Hepatic stellate cell (primary cell): ENCODE results near the gene PLVAP.
A peak's percentile ranks its signal among the peaks of the same experiment; 100 is the strongest.

Source experiments
- DNase-seq: peaks from one replicate; pipeline ENCODE4 v3.0.0; 2011; ENCODE audit warnings: low spot score

The PLVAP gene, protein sequence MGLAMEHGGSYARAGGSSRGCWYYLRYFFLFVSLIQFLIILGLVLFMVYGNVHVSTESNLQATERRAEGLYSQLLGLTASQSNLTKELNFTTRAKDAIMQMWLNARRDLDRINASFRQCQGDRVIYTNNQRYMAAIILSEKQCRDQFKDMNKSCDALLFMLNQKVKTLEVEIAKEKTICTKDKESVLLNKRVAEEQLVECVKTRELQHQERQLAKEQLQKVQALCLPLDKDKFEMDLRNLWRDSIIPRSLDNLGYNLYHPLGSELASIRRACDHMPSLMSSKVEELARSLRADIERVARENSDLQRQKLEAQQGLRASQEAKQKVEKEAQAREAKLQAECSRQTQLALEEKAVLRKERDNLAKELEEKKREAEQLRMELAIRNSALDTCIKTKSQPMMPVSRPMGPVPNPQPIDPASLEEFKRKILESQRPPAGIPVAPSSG

DNA sequence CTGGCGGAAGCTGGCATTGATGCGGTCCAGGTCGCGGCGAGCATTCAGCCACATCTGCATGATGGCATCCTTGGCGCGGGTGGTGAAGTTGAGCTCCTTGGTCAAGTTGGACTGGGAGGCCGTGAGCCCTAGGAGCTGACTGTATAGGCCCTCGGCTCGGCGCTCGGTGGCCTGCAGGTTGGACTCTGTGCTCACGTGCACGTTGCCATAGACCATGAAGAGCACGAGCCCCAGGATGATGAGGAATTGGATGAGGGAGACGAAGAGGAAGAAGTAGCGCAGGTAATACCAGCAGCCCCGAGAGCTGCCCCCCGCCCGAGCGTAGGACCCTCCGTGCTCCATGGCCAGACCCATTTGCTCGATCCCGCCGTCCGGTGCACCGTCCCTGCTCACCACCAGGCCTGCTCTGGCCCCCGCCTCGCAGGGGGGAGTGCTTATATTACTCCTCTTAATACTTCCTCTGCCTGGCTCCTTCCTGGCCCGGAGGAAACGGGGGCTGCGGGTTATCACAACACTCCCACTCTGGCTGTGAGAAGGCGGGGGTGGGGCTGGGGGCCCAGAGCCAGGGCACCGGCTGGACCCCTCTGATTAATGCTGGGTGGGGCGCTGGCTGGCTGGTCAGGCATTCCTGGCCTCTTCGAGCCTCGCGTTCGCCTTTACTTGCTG, at the start of gene PLVAP:
Gene PLVAP (minus strand): TSS at position 408 of the 666 bp plus-strand sequence. CDS start 54 bp downstream, at position 354.
- no peak for DNase-seq

DNA sequence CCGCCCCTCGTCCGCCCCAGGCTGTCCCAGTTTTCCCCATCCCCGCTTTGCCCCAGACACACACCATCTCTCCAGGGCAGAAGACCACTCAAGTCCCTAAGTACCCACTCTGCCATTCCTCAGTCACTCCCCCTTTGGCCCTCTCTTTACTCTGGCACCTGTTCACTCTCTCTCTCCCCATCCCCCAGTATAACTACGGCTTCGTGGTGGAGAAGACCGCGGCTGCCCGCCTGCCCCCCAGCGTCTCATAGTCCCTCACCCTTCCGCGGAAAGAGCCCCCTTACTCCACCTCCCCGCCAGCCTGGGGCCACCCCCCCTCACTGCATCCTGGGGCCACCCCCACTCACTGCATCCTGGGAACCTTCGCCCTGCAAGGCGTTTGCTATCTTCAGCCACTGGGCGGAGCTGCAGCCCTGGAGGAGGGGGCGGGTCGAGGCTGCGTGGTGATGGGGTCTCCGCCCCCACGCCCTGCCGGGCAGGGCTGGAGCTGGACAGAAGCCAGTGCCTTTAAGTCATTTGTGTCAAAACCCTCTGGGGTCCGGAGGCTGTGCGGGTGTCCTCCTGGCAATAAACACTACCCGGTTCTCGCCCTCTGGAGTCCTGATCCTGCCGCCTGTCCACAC, 47.7 kb upstream of the PLVAP start:
- peak; percentile 56 for DNase-seq

DNA sequence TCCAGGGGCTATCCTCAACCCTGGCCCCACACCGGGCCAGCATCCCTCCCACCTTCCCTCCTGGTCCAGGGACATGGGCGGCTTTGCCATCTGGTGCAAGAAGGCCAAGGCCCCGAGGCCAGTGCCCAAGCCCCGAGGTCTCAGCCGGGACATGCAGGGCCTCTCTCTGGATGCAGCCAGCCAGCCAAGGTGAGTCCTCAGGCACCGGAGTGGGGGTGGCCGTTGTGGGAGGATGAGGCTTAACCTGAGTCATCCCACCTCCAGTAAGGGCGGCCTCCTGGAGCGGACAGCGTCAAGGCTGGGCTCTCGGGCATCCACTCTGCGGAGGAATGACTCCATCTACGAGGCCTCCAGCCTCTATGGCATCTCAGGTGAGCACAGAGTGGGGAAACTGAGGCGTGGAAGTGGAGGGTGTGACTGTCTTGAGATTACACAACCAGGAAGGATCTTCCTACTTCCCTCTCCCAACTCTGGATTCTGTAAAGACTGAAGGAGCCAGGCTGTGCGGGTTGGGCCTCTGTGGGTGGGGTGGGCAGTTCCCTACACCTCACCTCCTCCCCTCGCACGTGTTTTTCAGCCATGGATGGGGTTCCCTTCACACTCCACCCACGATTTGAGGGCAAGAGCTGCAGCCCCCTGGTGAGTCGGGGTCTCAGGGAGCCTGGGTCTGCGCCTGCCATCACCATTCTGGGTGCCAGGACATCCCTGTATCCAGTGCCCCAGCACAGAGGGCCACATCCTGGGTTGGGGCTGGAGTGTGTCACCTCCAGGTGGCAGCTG, 46.5 kb upstream of the PLVAP start:
- no peak for DNase-seq

DNA sequence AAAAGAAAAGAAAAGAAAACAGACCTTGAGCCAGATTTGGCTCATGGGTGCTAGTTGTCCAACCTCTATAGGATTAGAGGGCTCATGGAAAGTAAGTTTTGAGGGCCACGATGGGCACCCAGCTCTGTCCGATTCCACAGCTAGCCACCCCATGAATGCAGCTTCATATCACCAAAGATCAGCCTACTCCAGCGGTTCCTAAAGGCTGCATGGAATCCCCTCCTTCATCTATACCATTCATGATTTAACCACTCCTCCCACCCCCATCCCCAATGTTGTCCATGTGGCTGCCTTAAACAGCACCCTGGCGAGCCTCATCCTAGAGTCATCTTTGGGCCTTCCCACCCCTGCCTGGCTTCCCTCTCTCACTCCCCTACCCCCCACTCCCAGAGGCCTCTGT, 44.8 kb upstream of the PLVAP start:
- no peak for DNase-seq

DNA sequence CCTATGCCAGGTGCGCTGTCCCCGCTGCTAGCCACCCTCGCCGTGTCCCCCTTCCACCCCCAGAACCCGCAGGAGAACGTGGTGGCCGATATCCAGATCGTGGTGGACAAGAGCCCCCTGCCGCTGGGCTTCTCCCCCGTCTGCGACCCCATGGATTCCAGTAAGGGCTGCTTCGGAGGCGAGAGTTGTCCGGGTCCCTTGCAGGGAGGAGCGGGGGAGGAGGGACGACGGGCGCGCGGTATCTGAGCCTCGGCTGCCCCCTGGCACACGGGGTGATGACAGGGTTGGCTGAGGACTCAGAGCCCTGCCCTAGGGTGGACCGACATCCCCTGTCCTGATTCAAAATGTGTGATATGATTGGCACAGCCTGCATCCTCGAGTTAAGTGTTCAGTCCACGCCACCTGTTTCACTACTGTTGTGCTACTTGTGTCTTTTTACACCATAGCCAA, 43.4 kb upstream of the PLVAP start:
- peak; percentile 37 for DNase-seq

DNA sequence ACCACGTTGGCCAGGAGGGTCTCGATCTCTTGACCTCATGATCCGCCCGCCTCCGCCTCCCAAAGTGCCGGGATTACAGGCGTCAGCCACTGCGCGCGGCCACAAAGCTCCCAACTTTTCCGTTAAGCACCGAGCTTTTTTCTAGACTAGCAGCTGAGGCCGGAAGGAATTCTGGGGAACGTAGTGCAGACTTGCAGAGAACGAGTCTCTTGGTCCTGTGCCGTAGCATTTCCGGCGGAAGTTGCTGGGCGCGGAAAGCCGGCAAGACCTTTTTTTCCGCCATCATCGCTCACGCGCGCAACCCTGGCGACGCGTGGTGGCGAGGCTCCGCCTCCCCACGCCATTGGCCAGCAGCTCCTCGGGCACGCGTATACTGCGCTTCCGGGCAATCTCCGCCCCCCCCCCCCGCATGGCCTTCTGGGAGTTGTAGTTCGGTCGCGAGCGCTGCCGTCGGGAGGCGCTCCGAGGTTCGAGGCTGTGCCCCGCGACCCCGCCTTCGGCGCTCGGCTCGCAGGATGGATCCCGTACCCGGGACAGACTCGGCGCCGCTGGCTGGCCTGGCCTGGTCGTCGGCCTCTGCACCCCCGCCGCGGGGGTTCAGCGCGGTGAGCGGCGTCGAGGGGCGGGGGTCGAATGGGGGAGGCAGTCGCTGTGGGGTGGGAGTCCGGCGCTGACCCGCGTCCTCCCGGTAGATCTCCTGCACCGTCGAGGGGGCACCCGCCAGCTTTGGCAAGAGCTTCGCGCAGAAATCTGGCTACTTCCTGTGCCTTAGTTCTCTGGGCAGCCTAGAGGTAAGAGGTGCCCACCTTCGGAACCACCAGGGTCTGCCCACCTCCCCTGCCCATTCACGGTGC, 42.7 kb upstream of the PLVAP start, which contains the start of gene MVB12A:
Gene MVB12A (plus strand): TSS at position 427 of the 854 bp plus-strand sequence. CDS start 89 bp downstream, at position 516.
- DNase-seq, result peak; percentile 99

DNA sequence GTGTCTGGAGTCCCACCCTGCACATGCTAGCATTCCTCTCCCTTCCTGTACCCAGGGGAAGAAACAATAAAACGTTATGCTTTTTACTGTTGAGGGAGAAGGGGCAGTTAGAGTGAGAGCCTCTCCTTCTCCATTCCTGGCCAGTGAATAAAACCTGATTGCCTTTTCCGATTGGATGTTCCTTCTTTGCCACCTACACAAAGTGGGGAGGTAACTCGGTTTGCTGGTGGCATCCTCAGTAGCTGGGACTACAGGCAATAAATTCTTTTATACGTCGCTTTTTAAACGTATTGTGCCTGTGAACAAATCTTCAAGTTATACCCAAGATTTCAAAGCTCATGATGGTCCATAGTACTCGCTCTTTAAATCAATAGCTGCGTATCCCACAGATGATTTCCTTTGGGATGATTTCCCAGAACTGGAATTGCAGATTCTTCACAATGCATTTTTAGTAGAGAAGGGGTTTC, 42.0 kb upstream of the PLVAP start:
- no peak for DNase-seq

DNA sequence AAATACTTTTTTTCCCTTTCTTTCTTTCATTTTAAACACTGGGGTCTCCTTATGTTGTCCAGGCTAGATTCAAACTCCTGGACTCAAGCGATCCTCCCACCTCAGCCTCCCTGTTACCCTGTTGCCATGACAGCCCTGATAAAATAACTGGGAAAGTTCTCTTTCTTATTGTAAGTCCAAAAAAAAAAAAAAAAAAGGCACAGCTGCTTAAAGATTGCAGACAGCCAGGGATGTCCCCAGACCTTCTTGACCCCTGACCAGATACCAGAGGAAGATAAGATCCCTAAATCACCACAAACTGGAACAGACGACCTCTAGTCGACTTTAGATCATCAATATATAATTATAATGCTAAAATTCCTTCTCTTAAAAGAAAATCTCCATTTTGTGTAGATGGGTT, 41.6 kb upstream of the PLVAP start:
- DNase-seq, result no peak

DNA sequence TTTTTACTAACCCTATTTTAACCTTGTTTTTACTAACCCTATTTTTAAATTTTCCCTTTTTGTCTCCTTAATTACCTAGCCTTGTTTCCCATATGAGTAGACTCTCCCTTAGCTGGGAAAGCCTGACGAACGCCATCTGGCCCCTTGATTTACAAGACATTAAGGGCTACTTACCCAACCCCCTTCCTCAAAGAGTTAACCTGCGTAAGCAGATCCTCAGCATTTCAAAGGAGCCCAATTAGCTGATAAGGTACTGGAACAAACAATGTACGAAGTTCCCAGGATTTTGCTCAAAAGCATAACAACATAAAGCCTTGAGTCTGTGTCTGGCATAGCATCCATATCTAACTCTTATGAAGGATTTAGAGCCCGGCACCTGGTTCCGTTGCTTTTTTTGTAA, 38.0 kb upstream of the PLVAP start:
- no peak for DNase-seq

DNA sequence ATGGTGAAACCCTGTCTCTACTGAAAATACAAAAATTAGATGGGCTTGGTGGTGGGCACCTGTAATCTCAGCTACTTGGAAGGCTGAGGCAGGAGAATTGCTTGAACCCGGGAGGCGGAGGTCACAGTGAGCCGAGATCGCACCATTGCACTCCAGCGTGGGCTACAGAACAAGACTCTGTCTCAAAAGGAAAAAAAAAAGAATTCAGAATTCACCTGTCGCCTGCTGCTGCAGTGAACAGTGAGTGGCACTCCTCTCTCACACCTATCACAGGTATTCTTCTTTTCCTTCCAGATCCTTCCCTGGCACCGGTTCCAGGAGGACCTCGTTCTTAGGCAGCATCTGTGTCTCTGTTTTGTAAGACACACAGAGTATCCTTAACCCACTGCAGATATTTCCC, 37.0 kb upstream of the PLVAP start:
- no peak for DNase-seq

DNA sequence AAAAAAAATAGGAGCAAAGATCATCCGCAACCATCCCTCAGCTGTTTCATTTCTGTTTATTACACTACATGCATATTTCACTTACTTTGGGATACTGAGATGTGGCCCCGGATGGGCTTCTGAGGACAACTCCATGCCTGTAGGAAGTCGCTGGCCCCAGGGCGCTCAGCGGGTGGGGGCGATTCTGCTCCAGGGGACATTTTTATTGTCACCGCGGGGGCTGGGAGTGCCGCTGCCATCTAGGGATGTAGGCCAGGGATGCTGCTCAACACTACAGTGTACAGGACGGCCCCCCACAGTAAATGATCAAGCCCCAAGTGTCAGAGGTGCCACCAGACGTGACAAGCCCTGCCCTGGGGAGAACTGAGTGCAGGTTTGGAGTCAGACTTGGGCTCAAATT, 34.7 kb upstream of the PLVAP start:
- no peak for DNase-seq

DNA sequence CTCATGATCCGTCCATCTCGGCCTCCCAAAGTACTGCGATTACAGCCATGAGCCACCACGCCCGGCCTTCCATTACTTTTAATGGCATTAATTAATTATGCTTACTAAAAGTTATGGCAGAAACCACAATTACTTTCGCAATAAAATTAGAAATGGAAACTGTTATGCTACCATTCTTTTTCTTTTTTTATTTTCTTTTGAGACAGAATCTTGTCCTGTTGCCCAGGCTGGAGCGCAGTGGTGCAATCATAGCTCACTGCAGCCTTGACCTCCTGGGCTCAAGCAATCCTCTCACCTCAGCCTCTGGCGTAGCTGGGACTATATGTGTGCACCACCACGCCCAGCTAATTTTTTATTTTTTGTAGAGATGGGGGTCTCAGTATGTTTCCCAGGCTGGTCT, 32.8 kb upstream of the PLVAP start:
- DNase-seq, result no peak

DNA sequence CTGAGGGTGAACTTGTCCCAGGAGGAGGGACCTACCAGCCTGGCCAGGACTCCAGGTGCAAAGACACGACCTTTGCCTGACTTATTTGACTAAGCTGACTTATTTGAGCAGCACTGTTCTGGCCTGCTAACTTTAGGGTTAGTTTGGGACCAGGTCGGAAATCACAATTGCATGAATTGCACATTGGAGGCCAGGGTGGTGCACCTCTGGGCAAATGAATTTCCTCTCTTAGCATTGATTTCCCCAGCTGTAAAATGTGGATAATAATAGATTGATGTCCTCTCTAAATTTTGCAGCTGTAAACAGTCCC, 29.7 kb upstream of the PLVAP start:
- no peak for DNase-seq

DNA sequence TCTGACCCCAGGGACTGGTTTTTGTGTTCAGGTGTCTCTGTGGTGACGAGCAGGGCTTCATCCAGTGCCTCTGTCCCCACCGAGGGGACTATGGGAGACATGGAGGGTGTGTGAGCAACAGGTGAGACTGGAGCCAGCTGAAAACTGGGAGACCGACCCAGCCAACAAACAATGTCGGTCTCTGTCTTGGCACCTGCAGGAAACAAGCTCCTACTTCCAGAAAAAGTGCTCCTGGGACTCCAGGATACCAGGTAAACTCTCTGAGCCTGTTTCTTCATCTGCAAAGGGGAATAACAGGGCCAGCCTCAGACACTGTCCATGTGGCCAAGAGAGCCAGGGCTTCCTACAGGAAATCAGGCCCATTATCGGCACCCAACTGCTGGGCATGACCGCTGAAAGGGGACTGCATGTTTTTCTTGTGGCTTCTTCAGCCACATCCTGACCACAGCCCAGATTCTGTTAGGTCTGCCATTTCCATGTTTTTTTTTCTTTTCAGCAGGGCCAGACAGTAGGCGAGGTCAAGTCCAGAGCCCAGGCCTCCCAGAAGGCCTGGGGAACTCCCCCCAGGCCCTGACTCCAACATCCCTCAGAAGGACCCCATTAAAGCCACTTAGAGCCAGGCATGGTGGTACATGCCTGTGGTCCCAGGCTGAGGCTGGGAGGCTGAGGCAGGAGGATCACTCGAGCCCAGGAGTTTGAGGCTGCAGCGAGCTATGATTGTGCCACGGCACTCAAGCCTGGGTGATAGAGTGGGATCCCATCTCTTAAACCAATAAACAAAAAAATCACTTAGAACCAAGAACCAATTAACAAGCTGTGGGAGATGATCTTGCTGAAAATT, 29.1 kb upstream of the PLVAP start:
- peak; percentile 79 for DNase-seq

DNA sequence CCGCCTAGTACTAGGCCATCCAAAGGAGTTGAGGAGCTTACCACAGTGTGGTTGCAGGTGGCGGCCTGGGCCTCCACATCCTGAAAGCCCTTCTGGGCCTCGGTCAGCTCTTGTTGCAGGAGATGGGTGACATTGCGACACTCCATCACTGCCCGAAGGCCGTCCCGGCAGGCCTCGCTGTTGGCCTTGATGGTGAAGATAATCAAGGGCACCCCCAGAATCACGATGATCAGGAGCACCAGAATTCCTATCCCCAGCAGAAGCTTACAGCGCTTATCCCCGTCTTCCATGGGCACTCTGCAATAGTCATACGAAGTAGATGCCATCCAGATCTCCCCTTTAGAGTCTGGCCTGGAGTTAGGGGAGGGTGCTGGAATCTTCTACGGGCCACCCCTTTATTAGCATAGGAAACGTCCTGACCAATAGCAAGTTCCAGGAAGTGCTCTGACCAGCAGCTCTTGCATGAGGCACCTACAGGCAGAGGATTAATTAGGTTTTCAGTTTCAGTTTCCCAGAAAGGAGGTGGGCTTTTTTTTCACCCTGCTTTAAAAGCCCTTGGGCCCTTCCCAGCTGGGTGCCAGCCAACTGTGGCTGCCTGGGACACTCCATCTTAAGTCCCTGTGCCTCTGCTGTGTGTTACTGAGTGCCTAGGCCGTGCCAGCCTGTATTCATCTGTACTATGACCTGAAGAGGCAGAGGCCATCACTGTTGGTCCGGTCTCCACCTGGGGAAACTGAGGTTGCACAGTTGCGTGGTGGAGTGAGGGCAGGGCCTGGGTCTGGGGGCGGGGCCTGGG, 28.3 kb upstream of the PLVAP start, which contains the start of gene BST2:
Gene BST2 (minus strand): TSS at position 381 of the 796 bp plus-strand sequence. CDS start 55 bp downstream, at position 326.
- DNase-seq, result peak; percentile 86

DNA sequence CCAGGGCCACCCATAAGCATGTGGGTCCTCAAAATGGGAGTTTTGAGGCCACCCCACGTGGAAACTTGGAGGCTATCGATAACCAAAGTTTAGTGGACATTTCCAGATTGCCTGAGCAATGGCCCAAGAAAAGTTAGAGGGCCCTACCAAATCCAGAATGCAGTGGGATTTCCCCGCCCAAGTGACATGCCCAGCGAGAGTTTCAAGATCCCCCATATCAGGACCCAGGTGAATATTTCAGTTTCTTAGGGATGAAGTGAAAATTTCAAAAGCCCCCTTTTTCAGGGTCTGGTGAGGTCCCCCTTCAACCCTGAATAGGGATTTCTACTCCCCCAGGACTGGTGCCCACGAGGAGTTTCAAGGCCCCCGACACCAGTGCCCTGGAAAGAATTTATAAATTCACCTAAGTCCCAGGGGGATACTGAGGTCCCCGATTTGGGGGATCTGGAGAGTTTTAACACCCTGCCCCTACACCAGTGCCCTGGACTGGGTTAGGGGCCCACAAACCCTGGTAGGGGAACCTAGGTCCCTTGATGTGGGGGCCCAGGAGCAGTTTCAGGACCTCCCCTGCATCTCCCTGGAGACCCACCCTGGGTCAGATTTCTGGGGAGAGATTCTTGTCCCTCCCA, 27.6 kb upstream of the PLVAP start:
- no peak for DNase-seq

DNA sequence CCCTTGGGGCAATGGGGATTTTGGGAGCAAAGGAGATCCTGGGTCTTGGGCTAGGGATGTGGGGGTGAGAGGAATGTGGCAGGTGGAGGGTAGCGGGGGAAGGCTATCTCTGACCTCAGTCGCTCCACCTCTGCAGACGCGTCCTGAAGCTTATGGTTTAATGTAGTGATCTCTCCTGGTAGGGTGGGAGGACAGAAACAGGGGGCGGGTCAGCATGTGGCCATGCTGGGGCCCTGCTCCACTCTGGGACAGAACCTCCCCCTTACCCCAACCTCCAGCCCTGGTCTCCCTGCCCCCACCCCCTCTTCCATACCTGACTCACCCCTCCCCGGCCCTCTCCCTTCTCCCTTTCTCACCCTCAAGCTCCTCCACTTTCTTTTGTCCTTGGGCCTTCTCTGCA, 26.9 kb upstream of the PLVAP start:
- DNase-seq, result no peak

DNA sequence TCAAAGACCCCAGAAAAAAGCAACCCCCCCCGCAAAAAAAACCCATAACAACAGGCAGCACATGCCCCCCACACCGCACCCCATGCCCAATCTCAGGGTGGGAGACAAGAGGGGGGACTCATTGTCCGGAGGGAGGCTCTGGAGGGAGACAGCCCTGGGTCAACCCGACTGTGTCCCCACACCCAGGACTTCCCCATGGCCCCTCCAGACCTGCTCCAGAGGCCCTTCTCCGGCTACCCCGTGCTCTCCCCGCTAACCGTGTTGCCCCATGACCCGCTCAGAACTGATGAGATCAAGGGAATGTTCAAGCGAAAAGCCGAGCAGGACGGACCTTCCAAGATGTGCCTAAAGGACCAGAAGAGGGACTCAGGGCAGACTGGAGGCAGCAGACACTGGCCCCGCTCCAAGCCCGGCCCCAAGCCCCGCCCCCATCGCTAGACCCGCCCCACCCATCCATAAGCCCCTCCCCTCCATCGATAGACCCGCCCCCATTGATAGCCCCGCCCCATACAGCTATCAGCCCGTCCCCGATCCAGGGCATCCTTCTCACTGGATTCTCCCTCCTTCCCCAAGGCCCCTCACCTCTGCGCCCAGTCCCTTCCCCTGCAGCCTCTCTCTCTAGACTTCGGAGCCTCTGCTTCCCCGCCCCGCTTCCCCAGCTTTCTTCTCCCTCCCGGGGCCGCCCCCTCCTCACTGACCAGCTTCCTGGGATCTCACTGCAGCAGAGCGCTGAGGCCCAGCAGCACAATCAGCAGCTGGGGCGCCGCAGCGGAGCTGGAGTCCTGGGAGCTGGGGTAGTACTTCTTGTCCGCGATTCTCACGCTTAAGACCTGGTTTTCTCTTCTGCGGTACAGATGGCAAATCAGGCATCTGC, 26.1 kb upstream of the PLVAP start:
- DNase-seq, result no peak
